Body of pancreas (tissue), 4 donors: ENCODE measurements around the gene PREP. TPM values are rescaled to one million over a fixed set of nuclear protein-coding genes. Genes with fewer than 3 reads are reported as not detected.

ENCODE experiments used
- ATAC-seq: fragments of 150-250 bp; one replicate; pipeline ENCODE4 v1.9.1; 2016
- DNase-seq, 4 donors: peaks; one replicate each; pipeline ENCODE4 v3.0.0-alpha.2; 2019
- H3K27ac ChIP-seq, 4 donors: fragments of 200-600 bp; sonication (generic); 1 replicate in 3 of 4; 2 replicates in 1 of 4; pipeline versions ENCODE4 v1.5.1 to v1.6.1; 2016 to 2019; ENCODE audit warnings: mild to moderate bottlenecking in 1 of 4, mixed read lengths in 1 of 4, moderate library complexity in 1 of 4
- H3K27me3 ChIP-seq, 2 donors: fragments of 200-600 bp; sonication (generic); one replicate each; pipeline ENCODE4 v1.6.0; 2016; ENCODE audit warnings: mild to moderate bottlenecking in 1 of 2
- H3K36me3 ChIP-seq, 2 donors: fragments of 200-600 bp; sonication (generic); replicated peaks in 1 of 2; 2 replicates each; pipeline ENCODE4 v1.5.1; 2016; ENCODE audit warnings: low read depth in 2 of 2; ENCODE audit not compliant: insufficient read depth in 1 of 2
- H3K4me1 ChIP-seq: fragments of 200-600 bp; sonication (generic); one replicate; pipeline ENCODE4 v1.6.0; 2016
- H3K4me3 ChIP-seq, 2 donors: fragments of 200-600 bp; sonication (generic); 1 replicate in 1 of 2; 2 replicates in 1 of 2; pipeline ENCODE4 v1.5.1; 2016 to 2019
- H3K9me3 ChIP-seq, 3 donors: fragments of 200-600 bp; sonication (generic); 1 replicate in 2 of 3; 2 replicates in 1 of 3; pipeline ENCODE4 v1.5.1; 2016
- POLR2A ChIP-seq, 3 donors: fragments of 450-650 bp; IDR thresholded peaks; one replicate each; pipeline ENCODE4 v1.6.1; 2016; ENCODE audit warnings: antibody characterized with exemption in 3 of 3, mild to moderate bottlenecking in 2 of 3
- WGBS, 2 donors: methylation state at CpG; one replicate each; pipeline ENCODE4 v1.1.5; 2017; 5-methylcytosine and 5-hydroxymethylcytosine counted together
- intact Hi-C: fragments of 100-400 bp; cut with DNase I; formaldehyde crosslinking; loops from one replicate; pipeline ENCODE4 v1.15.1; 2023
- total RNA-seq, 2 donors: library from RNA; depleted of rRNA; stranded (reverse); fragments of >200 nt; gene quantifications; one replicate each; pipeline ENCODE4 v1.1.0, GENCODE V29; 2016
- TF ChIP-seq, protein P1 (sequence below), 7 experiments: fragments of 450-650 bp in 4 of 7; fragments of 200-600 bp in 3 of 7; sonication (generic) in 3 of 7; IDR thresholded peaks; one replicate each; pipeline ENCODE4 v1.5.1; 2016 to 2019; ENCODE audit warnings: antibody characterized with exemption in 7 of 7

Gene PREP
- total RNA-seq, 2 donors from 2014 or later = 10.1 to 21.8 TPM

DNA sequence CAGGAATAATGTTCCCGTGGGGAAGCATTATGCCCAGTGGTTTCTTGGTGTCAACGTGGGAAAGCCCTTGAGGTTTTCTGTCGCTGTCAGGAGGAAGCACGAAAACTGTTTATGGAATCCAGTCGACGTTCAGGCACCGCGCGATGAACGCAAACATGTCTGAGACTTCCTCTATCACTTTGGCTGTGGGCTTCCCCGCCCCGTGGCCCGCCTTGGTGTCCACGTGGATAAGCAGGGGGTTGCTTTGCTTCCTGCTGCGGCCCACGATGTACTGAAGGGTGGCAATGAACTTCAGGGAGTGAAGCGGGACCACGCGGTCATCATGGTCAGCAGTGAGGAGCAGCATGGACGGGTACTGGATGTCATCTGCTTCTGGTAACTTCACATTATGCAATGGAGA lies 124.8 kb downstream of the PREP start:
- Histone ChIP-seq H3K9me3 (no peaks in the 10 kb centered on the region), H3K27ac (no peak overlapping the region), H3K4me1 (peaks cover 6% of the 10 kb centered on the region), H3K27me3 (no peaks in the 10 kb centered on the region), H3K4me3 (no peak overlapping the region), H3K36me3 (peaks cover 6 to 22% of the 10 kb centered on the region in 2 donors)
- 92% methylated on average over 20 of the region's 20 CpGs for WGBS, 2 donors
- ATAC-seq (no peak), DNase-seq (no peak)
- no peak for TF ChIP-seq POLR2A (IDR thresholded peaks at IDR 0.05)
- TF ChIP-seq, protein P1, sequence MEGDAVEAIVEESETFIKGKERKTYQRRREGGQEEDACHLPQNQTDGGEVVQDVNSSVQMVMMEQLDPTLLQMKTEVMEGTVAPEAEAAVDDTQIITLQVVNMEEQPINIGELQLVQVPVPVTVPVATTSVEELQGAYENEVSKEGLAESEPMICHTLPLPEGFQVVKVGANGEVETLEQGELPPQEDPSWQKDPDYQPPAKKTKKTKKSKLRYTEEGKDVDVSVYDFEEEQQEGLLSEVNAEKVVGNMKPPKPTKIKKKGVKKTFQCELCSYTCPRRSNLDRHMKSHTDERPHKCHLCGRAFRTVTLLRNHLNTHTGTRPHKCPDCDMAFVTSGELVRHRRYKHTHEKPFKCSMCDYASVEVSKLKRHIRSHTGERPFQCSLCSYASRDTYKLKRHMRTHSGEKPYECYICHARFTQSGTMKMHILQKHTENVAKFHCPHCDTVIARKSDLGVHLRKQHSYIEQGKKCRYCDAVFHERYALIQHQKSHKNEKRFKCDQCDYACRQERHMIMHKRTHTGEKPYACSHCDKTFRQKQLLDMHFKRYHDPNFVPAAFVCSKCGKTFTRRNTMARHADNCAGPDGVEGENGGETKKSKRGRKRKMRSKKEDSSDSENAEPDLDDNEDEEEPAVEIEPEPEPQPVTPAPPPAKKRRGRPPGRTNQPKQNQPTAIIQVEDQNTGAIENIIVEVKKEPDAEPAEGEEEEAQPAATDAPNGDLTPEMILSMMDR (IDR thresholded peaks at IDR 0.05) = no peak
- intact Hi-C loops = no loop called here

DNA sequence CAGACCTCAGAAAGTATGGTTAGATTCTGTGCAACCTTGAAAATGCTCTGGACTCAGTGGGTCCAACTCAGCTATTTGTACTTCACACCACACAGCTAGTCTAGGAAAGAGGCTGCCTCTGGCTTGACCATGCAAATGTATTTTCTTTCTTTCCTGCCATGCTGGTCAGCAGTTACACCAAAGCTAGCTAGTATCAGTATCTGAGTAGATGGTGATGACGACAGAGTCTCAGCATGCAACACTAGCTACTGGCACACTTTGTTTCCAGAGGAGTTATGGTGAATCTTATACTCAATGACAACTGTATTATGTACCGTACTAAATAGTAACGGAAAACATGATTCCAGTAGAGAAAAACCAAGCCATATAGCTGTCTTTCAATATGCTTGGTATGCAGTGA lies 126.5 kb downstream of the PREP start:
- H3K4me1 ChIP-seq = peaks cover 14% of the 10 kb centered on the region
- 96 to 99% methylated on average over 3 of the region's 3 CpGs for WGBS, 2 donors
- no peaks in the 10 kb centered on the region for H3K9me3 ChIP-seq
- no peak overlapping the region for H3K27ac ChIP-seq
- no peaks in the 10 kb centered on the region for H3K27me3 ChIP-seq
- ATAC-seq (no peak), DNase-seq (no peak)
- H3K4me3 ChIP-seq = no peak overlapping the region
- intact Hi-C loops = no loop called here
- TF ChIP-seq POLR2A (IDR thresholded peaks at IDR 0.05) = no peak
- TF ChIP-seq, protein P1 (IDR thresholded peaks at IDR 0.05) = no peak
- peaks cover 6 to 16% of the 10 kb centered on the region in 2 donors for H3K36me3 ChIP-seq

DNA sequence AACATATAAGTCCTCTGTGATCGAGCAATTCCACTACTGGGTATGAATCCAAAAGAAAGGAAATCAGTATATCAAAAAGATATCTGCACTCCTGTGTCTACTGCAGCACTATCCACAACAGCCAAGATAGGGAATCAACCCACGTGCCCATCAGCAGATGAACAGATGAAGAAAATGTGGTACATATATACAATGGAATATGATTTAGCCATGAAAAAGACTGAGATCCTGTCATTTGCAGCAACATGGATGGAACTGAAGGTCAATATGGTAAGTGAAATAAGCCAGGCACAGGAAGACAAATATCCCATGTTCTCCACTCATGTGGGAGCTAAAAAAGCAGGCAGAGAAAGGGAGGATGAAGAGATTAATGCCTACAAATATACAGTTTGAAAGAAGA lies 127.3 kb downstream of the PREP start:
- no peak overlapping the region for H3K27ac ChIP-seq
- H3K9me3 ChIP-seq = no peaks in the 10 kb centered on the region
- no peak overlapping the region for H3K4me3 ChIP-seq
- H3K4me1 ChIP-seq = peaks cover 14% of the 10 kb centered on the region
- ATAC-seq (no peak), DNase-seq (no peak)
- no peaks in the 10 kb centered on the region for H3K27me3 ChIP-seq
- H3K36me3 ChIP-seq = peaks cover 6 to 12% of the 10 kb centered on the region in 2 donors
- intact Hi-C loops = no loop called here
- TF ChIP-seq, protein P1 (IDR thresholded peaks at IDR 0.05) = no peak
- TF ChIP-seq POLR2A (IDR thresholded peaks at IDR 0.05) = no peak
- WGBS, 2 donors = 97 to 100% methylated on average over 2 of the region's 2 CpGs

DNA sequence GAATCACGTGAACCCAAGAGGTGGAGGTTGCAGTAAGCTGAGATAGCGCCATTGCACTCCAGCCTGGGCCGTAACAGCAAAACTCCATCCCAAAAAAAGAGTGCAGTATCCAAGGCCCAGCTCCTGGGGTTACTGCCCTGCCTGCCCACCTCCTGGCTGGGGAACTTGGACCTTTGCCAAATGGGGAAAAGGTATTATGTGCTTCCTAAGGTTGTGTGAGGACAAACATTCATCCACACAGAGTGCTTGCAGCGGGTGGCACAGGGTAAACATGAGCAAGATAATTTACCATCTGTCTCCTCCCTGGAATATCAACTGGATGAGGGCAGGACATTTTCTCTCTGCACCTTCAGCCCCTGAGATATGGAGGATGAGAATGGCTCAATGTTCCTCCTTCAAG lies 128.2 kb downstream of the PREP start:
- intact Hi-C loops = no loop called here
- no peak overlapping the region for H3K4me3 ChIP-seq
- no peaks in the 10 kb centered on the region for H3K9me3 ChIP-seq
- H3K27me3 ChIP-seq = no peaks in the 10 kb centered on the region
- peaks cover 14% of the 10 kb centered on the region for H3K4me1 ChIP-seq
- peaks cover 6 to 12% of the 10 kb centered on the region in 2 donors for H3K36me3 ChIP-seq
- WGBS, 2 donors = 97 to 100% methylated on average over 4 of the region's 4 CpGs
- no peak for DNase-seq
- TF ChIP-seq, protein P1 (IDR thresholded peaks at IDR 0.05) = no peak
- no peak for TF ChIP-seq POLR2A (IDR thresholded peaks at IDR 0.05)
- no peak for ATAC-seq
- H3K27ac ChIP-seq = no peak overlapping the region

DNA sequence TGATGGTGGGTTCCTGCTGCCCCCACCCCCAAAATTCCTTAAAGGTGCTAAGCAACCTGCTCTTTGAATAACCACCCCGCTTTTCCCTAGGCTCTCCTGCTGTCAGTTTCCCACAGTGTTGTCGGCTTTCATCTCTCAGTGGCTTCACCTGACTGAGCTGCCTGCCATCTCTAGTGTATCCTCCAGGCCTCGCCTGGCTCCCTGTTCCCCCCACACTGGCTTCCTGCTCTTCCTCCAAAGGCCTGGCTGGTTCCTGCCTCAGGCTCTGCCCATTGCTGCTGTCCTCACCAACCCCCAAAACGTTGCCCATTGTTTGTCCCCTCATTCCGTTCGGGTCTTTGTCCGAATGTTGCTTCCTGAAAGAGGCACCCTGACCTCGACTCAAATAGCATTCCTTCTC lies 129.3 kb downstream of the PREP start:
- Histone ChIP-seq H3K36me3 (peaks cover 6 to 12% of the 10 kb centered on the region in 2 donors), H3K27ac (no peak overlapping the region), H3K9me3 (no peaks in the 10 kb centered on the region), H3K27me3 (no peaks in the 10 kb centered on the region), H3K4me3 (no peak overlapping the region), H3K4me1 (peaks cover 14% of the 10 kb centered on the region)
- no peak for ATAC-seq
- TF ChIP-seq, protein P1 (IDR thresholded peaks at IDR 0.05) = no peak
- TF ChIP-seq POLR2A (IDR thresholded peaks at IDR 0.05) = no peak
- no peak for DNase-seq
- 65 to 74% methylated on average over 8 of the region's 8 CpGs for WGBS, 2 donors
- intact Hi-C loops = no loop called here
